Fibroblast of gingiva (primary cell): ENCODE measurements around the gene TRAF2.
A peak's percentile ranks its signal among the peaks of the same experiment; 100 is the strongest.

Experiments
- DNase-seq: peaks from one replicate; pipeline ENCODE4 v3.0.0-alpha.2; 2011; ENCODE audit warnings: low read depth

Gene TRAF2

GRCh38 chr9:136949817-136950655 lies 63.7 kb downstream of the TRAF2 start:
- peak; percentile 52 for DNase-seq

- DNase-seq: no peak
These were observed 64.5 kb downstream of the TRAF2 start for GRCh38 chr9:136950656-136951276.

- DNase-seq: no peak
These were observed 65.4 kb downstream of the TRAF2 start, which contains the start of gene LCN12 for GRCh38 chr9:136951541-136952320. LCN12 (plus strand) TSS chr9:136952273; CDS start chr9:136952328, 55 bp downstream.

- no peak for DNase-seq
These were observed 66.1 kb downstream of the TRAF2 start for GRCh38 chr9:136952321-136952850.

- no peak for DNase-seq
These were observed 66.8 kb downstream of the TRAF2 start for GRCh38 chr9:136952876-136953770.

- no peak for DNase-seq
These were observed 67.5 kb downstream of the TRAF2 start for GRCh38 chr9:136953771-136954269.

GRCh38 chr9:136954270-136955083 lies 68.2 kb downstream of the TRAF2 start:
- no peak for DNase-seq

GRCh38 chr9:136955202-136955942 lies 69.1 kb downstream of the TRAF2 start:
- DNase-seq: no peak

- DNase-seq: no peak
These were observed 69.6 kb downstream of the TRAF2 start for GRCh38 chr9:136955943-136956335.

GRCh38 chr9:136956604-136957003 lies 70.3 kb downstream of the TRAF2 start:
- no peak for DNase-seq

GRCh38 chr9:136957461-136957860 lies 71.1 kb downstream of the TRAF2 start:
- DNase-seq: no peak

- no peak for DNase-seq
These were observed 71.6 kb downstream of the TRAF2 start for GRCh38 chr9:136957901-136958300.

GRCh38 chr9:136958473-136958872 lies 72.2 kb downstream of the TRAF2 start:
- no peak for DNase-seq

- DNase-seq: no peak
These were observed 72.9 kb downstream of the TRAF2 start for GRCh38 chr9:136958898-136959850.

- DNase-seq: no peak
These were observed 74.1 kb downstream of the TRAF2 start for GRCh38 chr9:136960212-136960937.

- DNase-seq: no peak
These were observed 74.6 kb downstream of the TRAF2 start for GRCh38 chr9:136960938-136961275.

GRCh38 chr9:136961279-136962065 lies 75.2 kb downstream of the TRAF2 start:
- DNase-seq: no peak
